ENCODE data around the gene DNAI4.
"Not testable (repeated sequence)": the region's sequence is repeated elsewhere in the genome, so short reads cannot be mapped to it uniquely, and the experiment has no call there.

Gene DNAI4

GRCh38 chr1:66933887-66934700 is 9.4 kb upstream of the DNAI4 start:
- Mint-ChIP-seq H3K4me3 (peak overlapping the region; percentile 92), H3K36me3 (peaks cover 44% of the 10 kb centered on the region), H3K27ac (peak overlapping the region; percentile 97), H3K4me1 (peaks cover 54% of the 10 kb centered on the region), H3K9me3 (no peaks in the 10 kb centered on the region)
- no peak for ATAC-seq
- no peak for DNase-seq (ENCODE audit: low spot score in 2 of 2)

GRCh38 chr1:66932291-66932690 is 7.6 kb upstream of the DNAI4 start:
- Mint-ChIP-seq H3K36me3 (peaks cover 37% of the 10 kb centered on the region), H3K4me3 (peak overlapping the region; percentile 92), H3K27ac (peak overlapping the region; percentile 97), H3K4me1 (peaks cover 47% of the 10 kb centered on the region), H3K9me3 (no peaks in the 10 kb centered on the region)
- ATAC-seq: no peak
- DNase-seq (ENCODE audit: low spot score in 2 of 2): no peak

GRCh38 chr1:66931590-66931989 is 6.9 kb upstream of the DNAI4 start:
- Mint-ChIP-seq H3K4me3 (peak overlapping the region; percentile 92), H3K9me3 (no peaks in the 10 kb centered on the region), H3K36me3 (peaks cover 30% of the 10 kb centered on the region), H3K4me1 (peaks cover 42% of the 10 kb centered on the region), H3K27ac (peak overlapping the region; percentile 97)
- DNase-seq (ENCODE audit: low spot score in 2 of 2) (no peak), ATAC-seq (no peak)

- peaks cover 40% of the 10 kb centered on the region for H3K4me1 Mint-ChIP-seq
These were observed 6.1 kb upstream of the DNAI4 start for GRCh38 chr1:66930823-66931174.

GRCh38 chr1:66929999-66930822 is 5.6 kb upstream of the DNAI4 start:
- Mint-ChIP-seq H3K4me1 (peaks cover 36% of the 10 kb centered on the region), H3K9me3 (no peaks in the 10 kb centered on the region), H3K36me3 (peaks cover 22% of the 10 kb centered on the region), H3K4me3 (peak overlapping the region; percentile 92), H3K27ac (peak overlapping the region; percentile 97)
- peak; percentile 96 to 98 for DNase-seq (ENCODE audit: low spot score in 2 of 2)
- peak; percentile 90 for ATAC-seq

More at GRCh38 chr1:66930823-66931174, 6.1 kb upstream of the DNAI4 start:
- DNase-seq (ENCODE audit: low spot score in 2 of 2) (no peak), ATAC-seq (no peak)
- peaks cover 23% of the 10 kb centered on the region for H3K36me3 Mint-ChIP-seq
- peak overlapping the region; percentile 97 for H3K27ac Mint-ChIP-seq
- H3K9me3 Mint-ChIP-seq: no peaks in the 10 kb centered on the region
- H3K4me3 Mint-ChIP-seq: peak overlapping the region; percentile 92

- H3K4me3 Mint-ChIP-seq: peak overlapping the region; percentile 92
- H3K4me1 Mint-ChIP-seq: peaks cover 34% of the 10 kb centered on the region
- DNase-seq (ENCODE audit: low spot score in 2 of 2) (no peak), ATAC-seq (no peak)
- no peaks in the 10 kb centered on the region for H3K9me3 Mint-ChIP-seq
- H3K27ac Mint-ChIP-seq: peak overlapping the region; percentile 97
- peaks cover 27% of the 10 kb centered on the region for H3K36me3 Mint-ChIP-seq
These were observed 5.0 kb upstream of the DNAI4 start for GRCh38 chr1:66929691-66929998.

- Mint-ChIP-seq H3K27ac (peak overlapping the region; percentile 97), H3K4me3 (peak overlapping the region; percentile 92), H3K36me3 (peaks cover 32% of the 10 kb centered on the region), H3K9me3 (no peaks in the 10 kb centered on the region), H3K4me1 (peaks cover 35% of the 10 kb centered on the region)
- no peak for ATAC-seq
- no peak for DNase-seq (ENCODE audit: low spot score in 2 of 2)
These were observed 4.6 kb upstream of the DNAI4 start for GRCh38 chr1:66929146-66929688.

GRCh38 chr1:66927528-66927927 is 2.9 kb upstream of the DNAI4 start:
- Mint-ChIP-seq H3K27ac (no peak overlapping the region), H3K4me1 (peaks cover 38% of the 10 kb centered on the region), H3K36me3 (peaks cover 34% of the 10 kb centered on the region), H3K4me3 (no peak overlapping the region), H3K9me3 (no peaks in the 10 kb centered on the region)
- DNase-seq (ENCODE audit: low spot score in 2 of 2) (no peak), ATAC-seq (no peak)

- peaks cover 33% of the 10 kb centered on the region for H3K4me1 Mint-ChIP-seq
These were observed 1.3 kb upstream of the DNAI4 start for GRCh38 chr1:66925944-66926343.

GRCh38 chr1:66925558-66925910 is 878 bp upstream of the DNAI4 start:
- Mint-ChIP-seq H3K9me3 (no peaks in the 10 kb centered on the region), H3K4me1 (peaks cover 33% of the 10 kb centered on the region), H3K4me3 (peak overlapping the region; percentile 90), H3K36me3 (peaks cover 18% of the 10 kb centered on the region), H3K27ac (peak overlapping the region; percentile 94)
- no peak for DNase-seq (ENCODE audit: low spot score in 2 of 2)
- no peak for ATAC-seq

More at GRCh38 chr1:66925944-66926343, 1.3 kb upstream of the DNAI4 start:
- Mint-ChIP-seq H3K27ac (peak overlapping the region; percentile 94), H3K36me3 (peaks cover 22% of the 10 kb centered on the region), H3K9me3 (no peaks in the 10 kb centered on the region), H3K4me3 (peak overlapping the region; percentile 90)
- DNase-seq (ENCODE audit: low spot score in 2 of 2) (no peak), ATAC-seq (no peak)

GRCh38 chr1:66920543-66920942 is 4.1 kb downstream of the DNAI4 start:
- DNase-seq (ENCODE audit: low spot score in 2 of 2) (no peak), ATAC-seq (no peak)
- Mint-ChIP-seq H3K36me3 (peaks cover 15% of the 10 kb centered on the region), H3K9me3 (no peaks in the 10 kb centered on the region), H3K4me3 (no peak overlapping the region), H3K27ac (no peak overlapping the region), H3K4me1 (peaks cover 11% of the 10 kb centered on the region)

GRCh38 chr1:66919828-66920227 is 4.8 kb downstream of the DNAI4 start:
- Mint-ChIP-seq H3K36me3 (peaks cover 8% of the 10 kb centered on the region), H3K4me3 (no peak overlapping the region), H3K9me3 (no peaks in the 10 kb centered on the region), H3K4me1 (peaks cover 11% of the 10 kb centered on the region), H3K27ac (no peak overlapping the region)
- ATAC-seq (no peak), DNase-seq (ENCODE audit: low spot score in 2 of 2) (no peak)

GRCh38 chr1:66919063-66919462 is 5.6 kb downstream of the DNAI4 start:
- Mint-ChIP-seq H3K9me3 (no peaks in the 10 kb centered on the region), H3K36me3 (peaks cover under 1% of the 10 kb centered on the region), H3K4me3 (no peak overlapping the region), H3K27ac (no peak overlapping the region), H3K4me1 (peaks cover 9% of the 10 kb centered on the region)
- DNase-seq (ENCODE audit: low spot score in 2 of 2): no peak
- no peak for ATAC-seq

GRCh38 chr1:66917476-66917875 is 7.2 kb downstream of the DNAI4 start:
- Mint-ChIP-seq H3K36me3 (no peaks in the 10 kb centered on the region), H3K4me3 (no peak overlapping the region), H3K27ac (no peak overlapping the region), H3K9me3 (no peaks in the 10 kb centered on the region), H3K4me1 (no peaks in the 10 kb centered on the region)
- DNase-seq (ENCODE audit: low spot score in 2 of 2): no peak
- ATAC-seq: no peak

- H3K4me1 Mint-ChIP-seq: no peaks in the 10 kb centered on the region
- H3K9me3 Mint-ChIP-seq: no peaks in the 10 kb centered on the region
- no peak overlapping the region for H3K4me3 Mint-ChIP-seq
- no peak for ATAC-seq
- no peaks in the 10 kb centered on the region for H3K36me3 Mint-ChIP-seq
- H3K27ac Mint-ChIP-seq: no peak overlapping the region
- no peak for DNase-seq (ENCODE audit: low spot score in 2 of 2)
These were observed 8.3 kb downstream of the DNAI4 start for GRCh38 chr1:66916320-66916719.

- H3K27ac Mint-ChIP-seq; H3K4me3 Mint-ChIP-seq; H3K9me3 Mint-ChIP-seq; H3K4me1 Mint-ChIP-seq; DNase-seq (ENCODE audit: low spot score in 2 of 2); ATAC-seq; H3K36me3 Mint-ChIP-seq: not testable (repeated sequence)
These were observed 9.5 kb downstream of the DNAI4 start for GRCh38 chr1:66915203-66915602.
